ENCODE measurements around the gene LUC7L3. TPM values are rescaled to one million over a fixed set of nuclear protein-coding genes. Genes with fewer than 3 reads are reported as not detected.

Gene LUC7L3
- total and polyA plus RNA-seq, 10 of the 15 experiments (the other 5 are each of a cell fraction or from before 2014, with no cell fraction given) = 51.3 to 176 (median 149) TPM

- DNase-seq (ENCODE audit: low read depth, low spot score) (no peak), ATAC-seq (no peak), FAIRE-seq (no peak)
- Histone ChIP-seq H3K9ac (ENCODE audit: control insufficient read depth, insufficient read depth, low read length) (no peak overlapping the region), H3K9me3 (replicated peaks; ENCODE audit: control insufficient read depth, insufficient read depth, low read length) (no peaks in the 10 kb centered on the region), H3K79me2 (ENCODE audit: control insufficient read depth, insufficient read depth, low read length) (no peaks in the 10 kb centered on the region), H2AFZ (ENCODE audit: control insufficient read depth, low read depth, low read length) (peak overlapping the region; percentile 39; the same call in 1 of the 2 replicates), H3K4me2 (ENCODE audit: control insufficient read depth, insufficient read depth) (no peak overlapping the region), H3K4me1 (ENCODE audit: control insufficient read depth, insufficient read depth, low read length) (no peaks in the 10 kb centered on the region; the same call in 1 of the 2 replicates), H3K4me3 (no peak overlapping the region), H4K20me1 (ENCODE audit: control insufficient read depth, insufficient read depth) (no peaks in the 10 kb centered on the region), H3K27ac (ENCODE audit: control insufficient read depth, insufficient read depth) (no peak overlapping the region), H3K36me3 (ENCODE audit: control insufficient read depth in 2 of 2, insufficient read depth in 2 of 2, low read length in 1 of 2) (no peaks in the 10 kb centered on the region), H3K27me3 (replicated peaks in 1 of 2; ENCODE audit: control insufficient read depth in 2 of 2, insufficient read depth in 2 of 2, low read length in 1 of 2) (no peaks in the 10 kb centered on the region)
- POLR2A ChIA-PET = interaction anchor here (0.6 kb wide), 1 partner anchor 25 kb away, joined by 4 read pairs; no protein-coding TSS in a partner anchor
- TF ChIP-seq YBX1 (IDR thresholded peaks at IDR 0.05) (no peak), EGR1 (IDR thresholded peaks at IDR 0.05; ENCODE audit: borderline replicate concordance in 1 of 2, low read depth in 2 of 2, low read length in 2 of 2) (no peak), USF2 (IDR thresholded peaks at IDR 0.05; ENCODE audit: borderline replicate concordance, low read depth, low read length) (no peak), KDM1A (IDR thresholded peaks at IDR 0.05; ENCODE audit: borderline replicate concordance) (no peak), SIX5 (IDR thresholded peaks at IDR 0.05; ENCODE audit: low read depth, low read length, severe bottlenecking) (no peak), FOXM1 (IDR thresholded peaks at IDR 0.05; ENCODE audit: low read depth, low read length) (no peak), PAX8 (IDR thresholded peaks at IDR 0.05) (no peak)
- intact Hi-C loops (cut with micrococcal nuclease; ENCODE audit: unreplicated experiment) (no loop called here), in situ Hi-C loops (cut with MboI) (loop anchor here (10.0 kb wide), 1 partner anchor 168 kb away; no protein-coding TSS in a partner anchor)
- WGBS (ENCODE audit: insufficient coverage, insufficient replicate concordance, low lambda C conversion rate, missing lambda C conversion rate) = 48% methylated on average over 7 of the region's 7 CpGs
- RAD21 ChIA-PET (ENCODE audit: unreplicated experiment) = no interaction called here
- CTCF ChIA-PET = interaction anchor here (0.8 to 6.3 kb wide), 6 partner anchors 9 to 66 kb away, joined by 3 to 84 read pairs (median 3); no protein-coding TSS in a partner anchor
- no TSS peak for BruUV-seq (replicated peaks)
- SMC1A ChIA-PET (ENCODE audit: uncharacterized antibody, unreplicated experiment) = interaction anchor here (1.0 kb wide), 1 partner anchor 39 kb away, joined by 3 read pairs; no protein-coding TSS in a partner anchor
Measured at GRCh38 chr17:50787106-50787505, 67.7 kb downstream of the LUC7L3 start.

All from GM12878 (cell line).